ENCODE results near the gene GRM1. TPM values are rescaled to one million over a fixed set of nuclear protein-coding genes. Genes with fewer than 3 reads are reported as not detected.

Gene GRM1
- total and polyA plus RNA-seq, 3 donors from 2014 or later, result 1.3 to 5.6 (median 2.0) TPM

GRCh38 chr6:146345598-146345997 is 316.7 kb downstream of the GRM1 start:
- no peak for DNase-seq
- H3K4me1 ChIP-seq, result no peaks in the 10 kb centered on the region
- no peak overlapping the region for H3K27ac ChIP-seq
- no peaks in the 10 kb centered on the region for H3K9me3 ChIP-seq
- H3K36me3 ChIP-seq (ENCODE audit: low read depth, missing control alignments), result no peaks in the 10 kb centered on the region
- no peak for TF ChIP-seq CTCF (IDR thresholded peaks at IDR 0.05)
- TF ChIP-seq POLR2A (IDR thresholded peaks at IDR 0.05), result no peak
- no peak overlapping the region for H3K4me3 ChIP-seq
- H3K27me3 ChIP-seq, result no peaks in the 10 kb centered on the region
- 72 to 78% methylated on average over 1 of the region's 1 CpG for WGBS, 2 donors
- intact Hi-C loops (cut with DNase I; ENCODE audit: low total_unique reads), result no loop called here

GRCh38 chr6:146347090-146347489 is 318.2 kb downstream of the GRM1 start:
- intact Hi-C loops (cut with DNase I; ENCODE audit: low total_unique reads), result no loop called here
- TF ChIP-seq POLR2A (IDR thresholded peaks at IDR 0.05) (no peak), CTCF (IDR thresholded peaks at IDR 0.05) (no peak)
- Histone ChIP-seq H3K27ac (no peak overlapping the region), H3K9me3 (no peaks in the 10 kb centered on the region), H3K36me3 (ENCODE audit: low read depth, missing control alignments) (no peaks in the 10 kb centered on the region), H3K4me1 (no peaks in the 10 kb centered on the region), H3K4me3 (no peak overlapping the region), H3K27me3 (no peaks in the 10 kb centered on the region)
- DNase-seq, result no peak
- 27 to 42% methylated on average over 2 of the region's 2 CpGs for WGBS, 2 donors

- H3K27me3 ChIP-seq, result no peaks in the 10 kb centered on the region
- H3K36me3 ChIP-seq (ENCODE audit: low read depth, missing control alignments), result no peaks in the 10 kb centered on the region
- TF ChIP-seq CTCF (IDR thresholded peaks at IDR 0.05) (no peak), POLR2A (IDR thresholded peaks at IDR 0.05) (no peak)
- no peaks in the 10 kb centered on the region for H3K9me3 ChIP-seq
- H3K27ac ChIP-seq, result no peak overlapping the region
- no peak overlapping the region for H3K4me3 ChIP-seq
- intact Hi-C loops (cut with DNase I; ENCODE audit: low total_unique reads), result no loop called here
- DNase-seq, result no peak
- 89 to 94% methylated on average over 3 of the region's 3 CpGs for WGBS, 2 donors
- no peaks in the 10 kb centered on the region for H3K4me1 ChIP-seq
Measured at GRCh38 chr6:146347690-146348089, 318.8 kb downstream of the GRM1 start.

GRCh38 chr6:146351018-146351417 is 322.2 kb downstream of the GRM1 start:
- DNase-seq, result no peak
- no peak for TF ChIP-seq CTCF (IDR thresholded peaks at IDR 0.05)
- 59% methylated on average over 3 of the region's 3 CpGs for WGBS, 2 donors
- no peaks in the 10 kb centered on the region for H3K4me1 ChIP-seq
- intact Hi-C loops (cut with DNase I; ENCODE audit: low total_unique reads), result no loop called here
- H3K4me3 ChIP-seq, result no peak overlapping the region
- H3K9me3 ChIP-seq, result no peaks in the 10 kb centered on the region
- no peak overlapping the region for H3K27ac ChIP-seq
- H3K27me3 ChIP-seq, result no peaks in the 10 kb centered on the region
- H3K36me3 ChIP-seq (ENCODE audit: low read depth, missing control alignments), result no peaks in the 10 kb centered on the region

- H3K27ac ChIP-seq, result no peak overlapping the region
- no peaks in the 10 kb centered on the region for H3K9me3 ChIP-seq
- H3K4me3 ChIP-seq, result no peak overlapping the region
- 80 to 86% methylated on average over 5 of the region's 5 CpGs for WGBS, 2 donors
- TF ChIP-seq CTCF (IDR thresholded peaks at IDR 0.05) (no peak), POLR2A (IDR thresholded peaks at IDR 0.05) (no peak)
- H3K27me3 ChIP-seq, result no peaks in the 10 kb centered on the region
- intact Hi-C loops (cut with DNase I; ENCODE audit: low total_unique reads), result no loop called here
- no peak for DNase-seq
- no peaks in the 10 kb centered on the region for H3K4me1 ChIP-seq
- no peaks in the 10 kb centered on the region for H3K36me3 ChIP-seq (ENCODE audit: low read depth, missing control alignments)
Measured at GRCh38 chr6:146352163-146352562, 323.3 kb downstream of the GRM1 start.
